SHP77 treated with DMSO at 0.1 percent for 48 hours (cell line): ENCODE measurements around the gene EFCAB11.
"Not testable (repeated sequence)": the region's sequence is repeated elsewhere in the genome, so short reads cannot be mapped to it uniquely, and the experiment has no call there.

Source experiments
- DNase-seq: peaks from one replicate; lab custom pipeline; 2025; lab: John Stamatoyannopoulos, UW

EFCAB11 gene

DNA sequence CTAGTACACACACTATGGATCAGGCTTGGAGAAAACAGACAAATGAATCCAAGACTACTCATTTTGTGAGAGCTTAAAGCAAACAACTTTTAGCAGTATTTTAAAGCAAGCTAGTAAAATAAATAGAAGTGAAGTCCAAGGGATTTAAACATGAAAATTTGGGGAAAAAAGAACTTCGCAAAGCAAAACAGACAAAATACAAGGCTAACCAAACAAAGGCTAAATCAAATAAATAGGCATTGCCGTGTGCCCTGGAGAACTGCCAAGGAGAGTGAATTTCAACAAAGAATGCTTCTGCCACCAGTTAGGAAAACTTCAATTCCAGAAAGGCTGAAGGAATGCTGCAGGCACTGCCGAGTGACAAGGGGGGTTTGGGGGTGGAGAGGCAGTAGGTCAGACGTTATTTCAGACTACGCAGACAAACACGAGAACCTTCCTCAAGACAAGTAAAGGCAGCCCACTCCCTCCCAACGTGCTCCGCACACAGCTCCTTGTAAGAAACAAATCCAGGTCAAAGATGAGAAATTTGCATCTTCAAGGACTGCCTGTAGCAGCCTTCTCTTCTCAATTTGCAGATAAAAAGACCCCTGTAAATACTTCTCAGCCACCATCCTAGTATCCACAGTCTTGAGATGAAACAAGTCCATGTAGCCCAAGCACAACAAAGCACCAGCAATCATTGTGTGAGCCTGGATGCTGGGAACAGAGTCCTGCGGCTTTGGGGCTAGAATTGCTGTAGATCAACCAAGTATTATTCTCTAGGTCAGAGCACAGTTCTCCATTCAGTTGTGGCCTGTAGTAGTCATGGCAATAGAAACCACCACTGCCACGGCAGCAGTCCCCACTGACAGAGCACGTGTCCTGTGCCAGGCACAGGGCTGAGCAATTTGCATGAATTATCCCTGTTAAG is 43.3 kb downstream of the EFCAB11 start:
- no peak for DNase-seq

- no peak for DNase-seq
Observed at GRCh38 chr14:89910691-89911009, 43.9 kb downstream of the EFCAB11 start.

GRCh38 chr14:89909586-89909985 is 44.9 kb downstream of the EFCAB11 start:
- no peak for DNase-seq

DNA sequence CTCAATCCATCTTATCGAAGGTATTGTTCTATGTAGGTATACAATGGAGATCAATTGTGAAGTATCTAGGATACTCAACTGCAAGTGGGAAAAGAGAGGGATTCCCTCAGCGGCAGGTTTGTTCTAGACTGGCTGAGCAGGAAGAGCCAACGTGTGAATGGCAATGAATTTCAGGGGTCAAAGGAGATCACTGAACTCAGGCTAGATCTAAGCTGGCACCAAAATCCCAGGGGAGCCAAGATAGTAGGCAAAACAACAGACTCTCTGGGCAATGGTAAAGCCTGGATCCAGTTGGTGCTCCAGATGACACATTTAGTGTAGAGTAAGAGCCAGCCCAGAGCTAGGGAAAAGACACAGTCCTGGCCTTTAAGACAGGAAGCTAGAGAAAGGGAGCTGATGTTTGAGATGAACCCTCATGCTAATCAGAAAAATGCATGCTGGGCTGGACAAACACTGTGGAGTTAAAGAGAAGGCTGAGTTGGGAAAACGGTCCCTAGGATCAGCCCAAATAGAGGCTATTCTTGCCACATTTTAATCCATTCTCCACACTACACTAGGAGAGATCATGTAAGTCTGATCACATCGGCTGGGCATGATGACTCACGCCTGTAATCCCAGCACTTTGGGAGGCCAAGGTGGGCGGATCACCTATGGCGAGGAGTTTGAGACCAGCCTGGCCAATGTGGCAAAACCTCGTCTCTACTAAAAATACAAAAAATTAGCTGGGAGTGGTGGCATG is 45.6 kb downstream of the EFCAB11 start:
- DNase-seq: no peak

DNA sequence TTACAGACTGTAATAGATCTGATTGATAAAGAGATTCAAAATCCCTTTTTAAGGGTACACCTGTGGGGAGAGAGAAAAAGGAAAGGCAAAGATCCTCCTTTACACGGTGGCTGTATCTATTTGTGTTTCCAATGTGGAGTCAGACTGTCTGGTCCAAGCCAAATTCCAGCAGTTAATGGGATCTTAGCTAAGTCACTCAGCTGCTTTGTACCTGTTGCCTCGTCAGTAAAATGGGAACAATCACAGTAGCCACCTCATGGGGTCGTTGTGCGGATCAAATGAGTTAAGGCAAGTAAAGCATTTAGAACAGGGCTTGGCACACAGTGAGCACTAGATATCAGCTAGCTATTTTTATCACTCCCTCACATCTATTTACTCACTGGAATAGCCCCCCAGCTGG is 46.9 kb downstream of the EFCAB11 start:
- DNase-seq: no peak

- no peak for DNase-seq
Observed at GRCh38 chr14:89906000-89906399, 48.5 kb downstream of the EFCAB11 start.

DNA sequence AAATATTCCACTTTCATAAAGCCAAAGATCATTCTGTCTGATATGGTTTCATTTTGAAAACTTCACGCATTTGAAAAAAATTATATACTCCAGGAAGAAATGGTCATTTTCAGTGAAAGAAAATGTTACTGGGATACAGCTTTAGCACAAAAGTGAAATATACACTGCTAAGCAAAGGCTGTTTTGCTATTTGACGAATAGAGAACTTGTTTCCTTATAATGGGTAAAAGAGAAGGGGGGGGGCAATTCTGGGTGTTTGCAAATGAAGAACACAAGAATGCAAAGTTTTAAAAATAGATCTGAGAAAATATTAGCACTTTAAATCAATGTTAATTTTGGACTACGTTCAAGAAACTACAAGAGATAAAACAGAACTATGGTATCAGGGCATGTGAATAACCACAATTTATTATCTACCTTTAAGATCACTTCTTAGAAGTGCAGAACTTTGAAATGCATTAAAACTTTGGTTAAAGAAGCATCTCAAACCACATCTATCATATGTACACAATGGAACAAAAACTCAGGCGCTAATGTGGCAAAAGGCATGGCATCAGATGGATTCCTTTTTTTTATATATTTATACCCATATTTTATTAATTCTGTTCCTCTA is 51.1 kb downstream of the EFCAB11 start:
- no peak for DNase-seq

GRCh38 chr14:89902881-89903280 is 51.6 kb downstream of the EFCAB11 start:
- no peak for DNase-seq

- DNase-seq: no peak
Observed at GRCh38 chr14:89900802-89901201, 53.7 kb downstream of the EFCAB11 start.

DNA sequence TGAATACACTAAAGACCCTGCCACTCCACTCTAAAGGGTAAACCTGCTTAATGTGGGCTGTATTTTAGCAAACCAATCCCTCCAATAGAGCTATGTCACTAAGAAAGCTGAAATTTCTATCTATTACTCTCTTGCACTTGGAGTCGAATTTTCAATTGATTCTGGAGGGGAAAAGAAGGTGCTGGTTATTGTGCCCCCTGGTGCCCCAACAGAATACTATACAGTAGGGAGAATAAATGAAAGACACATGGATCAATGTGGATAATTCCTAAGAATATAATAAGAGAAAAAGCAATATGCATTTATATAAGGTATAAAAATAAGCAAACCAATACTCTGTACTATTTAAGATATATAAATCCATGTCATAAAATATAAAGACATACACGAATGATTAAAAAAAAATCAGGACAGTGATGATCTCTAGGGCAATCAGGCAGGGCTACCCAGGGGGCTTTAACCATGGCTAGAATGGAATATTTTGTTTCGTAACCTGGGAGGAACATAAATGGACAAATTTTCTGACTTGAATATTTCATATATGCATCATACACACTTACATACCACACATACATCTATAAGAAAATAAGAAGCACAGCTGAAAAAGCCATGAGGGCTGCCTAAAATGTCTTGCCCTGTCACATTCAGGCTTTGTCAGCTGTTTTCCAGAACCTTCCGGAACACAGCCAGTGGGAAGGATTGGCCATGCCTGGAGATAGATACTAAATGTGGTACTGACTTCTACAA is 54.4 kb downstream of the EFCAB11 start:
- no peak for DNase-seq

DNA sequence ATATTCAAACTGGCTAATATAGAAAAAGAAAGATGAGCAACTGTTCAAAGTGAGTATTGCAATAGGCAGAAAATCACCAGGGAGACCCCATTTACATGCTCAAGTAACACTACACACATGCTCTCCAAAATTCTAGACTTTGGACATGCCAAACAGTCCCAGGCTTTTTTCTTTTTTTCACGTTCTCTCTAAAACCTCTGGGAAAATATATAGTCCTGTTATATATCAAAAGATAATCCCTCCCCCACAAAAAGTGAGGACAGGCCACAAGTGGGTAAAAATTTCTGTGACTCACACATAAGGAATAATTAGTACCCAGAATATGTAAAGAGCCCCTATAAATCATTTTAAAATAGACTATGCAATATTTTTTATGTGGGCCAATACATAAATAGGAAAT is 55.2 kb downstream of the EFCAB11 start:
- no peak for DNase-seq

DNA sequence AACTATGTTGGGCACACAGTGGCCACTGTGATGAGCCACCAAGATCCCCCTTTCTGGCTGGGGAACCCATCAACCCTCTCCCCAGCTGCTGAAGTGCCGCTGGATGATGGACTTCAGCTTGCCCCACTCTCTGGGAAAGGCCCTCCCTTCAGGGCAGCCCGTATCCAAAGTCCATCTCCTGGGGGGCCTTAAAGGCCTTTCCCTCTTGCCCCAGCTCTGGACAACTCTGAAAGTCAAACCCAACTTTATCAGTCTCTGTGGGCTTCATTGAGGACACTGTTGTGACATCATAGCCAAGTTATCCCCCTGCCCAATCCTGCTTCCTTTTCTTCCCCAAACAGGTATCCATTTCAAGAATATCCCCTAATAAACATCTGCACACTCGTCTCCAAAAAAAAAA is 61.1 kb downstream of the EFCAB11 start:
- not testable (repeated sequence) for DNase-seq

- no peak for DNase-seq
Observed at GRCh38 chr14:89892953-89893352, 61.6 kb downstream of the EFCAB11 start.

GRCh38 chr14:89891721-89892120 is 62.8 kb downstream of the EFCAB11 start:
- DNase-seq: not testable (repeated sequence)

GRCh38 chr14:89891055-89891454 is 63.5 kb downstream of the EFCAB11 start:
- no peak for DNase-seq

- DNase-seq: no peak
Observed at GRCh38 chr14:89890589-89890988, 63.9 kb downstream of the EFCAB11 start.

GRCh38 chr14:89889626-89890025 is 64.9 kb downstream of the EFCAB11 start:
- DNase-seq: no peak

DNA sequence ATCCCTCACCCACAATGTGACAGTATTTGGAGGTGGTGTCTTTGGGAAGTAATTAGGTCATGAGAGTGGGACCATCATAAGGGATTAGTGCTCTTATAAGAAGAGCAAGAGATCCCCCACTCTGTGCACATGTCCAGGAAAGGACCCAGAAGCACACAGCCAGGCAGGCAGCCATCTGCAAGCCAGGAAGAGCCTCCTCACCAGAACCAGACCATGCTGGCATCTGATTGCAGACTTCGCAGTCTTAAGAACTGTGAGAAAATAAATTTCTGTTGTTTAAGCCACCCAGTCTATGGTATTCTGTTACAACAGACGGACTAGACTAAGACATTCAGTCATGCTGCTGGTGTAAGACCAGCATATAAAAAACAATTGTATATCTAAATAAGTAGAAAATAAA is 69.8 kb downstream of the EFCAB11 start:
- DNase-seq: no peak

- no peak for DNase-seq
Observed at GRCh38 chr14:89881839-89882238, 72.7 kb downstream of the EFCAB11 start.

DNA sequence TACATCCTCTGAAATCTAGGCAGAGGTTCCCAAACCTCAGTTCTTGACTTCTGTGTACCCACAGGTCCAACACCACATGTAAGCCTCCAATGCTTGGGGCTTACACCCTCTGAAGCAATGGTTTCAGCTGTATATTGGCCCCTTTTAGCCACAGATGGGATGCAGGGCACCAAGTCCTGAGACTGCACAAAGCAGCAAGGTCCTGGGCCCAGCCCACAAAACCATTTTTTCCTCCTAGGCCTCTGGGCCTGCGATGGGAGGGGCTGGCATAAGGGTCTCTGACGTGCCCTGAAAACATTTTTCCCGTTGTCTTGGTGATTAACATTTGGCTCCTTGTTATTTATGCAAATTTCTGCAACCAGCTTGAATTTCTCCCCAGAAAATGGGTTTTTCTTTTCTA is 80.4 kb downstream of the EFCAB11 start:
- not testable (repeated sequence) for DNase-seq

GRCh38 chr14:89870316-89870715 is 84.2 kb downstream of the EFCAB11 start:
- no peak for DNase-seq

DNA sequence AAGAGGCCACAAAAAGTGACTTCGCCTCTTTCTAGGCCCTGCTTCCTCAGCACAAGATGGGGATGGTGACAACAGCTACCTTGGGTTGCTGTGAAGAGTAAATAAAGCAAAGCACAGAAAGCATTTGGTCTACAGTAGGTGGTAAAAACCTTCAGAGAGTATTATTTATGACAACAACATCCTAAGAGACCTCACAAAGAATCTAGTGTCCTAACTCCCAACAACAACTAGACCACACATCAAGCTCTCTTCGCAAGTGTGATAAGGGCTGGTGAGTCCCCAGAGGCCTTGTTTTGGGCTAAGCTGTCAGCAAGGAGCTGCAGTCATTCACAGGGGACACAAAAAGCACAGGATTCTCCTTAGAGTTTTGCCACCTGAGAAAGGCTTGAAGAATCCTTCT is 84.9 kb downstream of the EFCAB11 start:
- no peak for DNase-seq
